GM21390 (cell line): ENCODE results near the gene ABCF1.

Experiments
- ATAC-seq: cut with Tn5 transposase; IDR thresholded peaks from one replicate; pipeline ENCODE4 v1.9.1; 2021; ENCODE audit not compliant: unreplicated experiment

ABCF1 gene

GRCh38 chr6:30556906-30557682, 14.1 kb upstream of the ABCF1 start, which contains the start of gene PRR3:
Gene PRR3, plus strand, starts transcription at chr6:30557295. Its CDS starts 50 bp downstream, at chr6:30557345.
- ATAC-seq = peak; percentile 50

- no peak for ATAC-seq
Observed at GRCh38 chr6:30557683-30557981, 13.6 kb upstream of the ABCF1 start.

- ATAC-seq = no peak
Observed at GRCh38 chr6:30560930-30561329, 10.3 kb upstream of the ABCF1 start.

GRCh38 chr6:30562470-30563425, 8.5 kb upstream of the ABCF1 start:
- no peak for ATAC-seq

GRCh38 chr6:30564114-30564513, 7.1 kb upstream of the ABCF1 start:
- no peak for ATAC-seq

GRCh38 chr6:30565772-30566171, 5.5 kb upstream of the ABCF1 start:
- ATAC-seq = no peak

- no peak for ATAC-seq
Observed at GRCh38 chr6:30568245-30568644, 3.0 kb upstream of the ABCF1 start.

GRCh38 chr6:30570263-30570662, 979 bp upstream of the ABCF1 start:
- no peak for ATAC-seq

GRCh38 chr6:30570740-30571074, 535 bp upstream of the ABCF1 start:
- ATAC-seq = peak; percentile 15

GRCh38 chr6:30571762-30572082, 480 bp downstream of the ABCF1 start:
- ATAC-seq = no peak

- no peak for ATAC-seq
Observed at GRCh38 chr6:30572148-30572547, 906 bp downstream of the ABCF1 start.

GRCh38 chr6:30573113-30573512, 1.9 kb downstream of the ABCF1 start:
- no peak for ATAC-seq

- ATAC-seq = no peak
Observed at GRCh38 chr6:30578051-30578450, 6.8 kb downstream of the ABCF1 start.

- no peak for ATAC-seq
Observed at GRCh38 chr6:30583921-30584320, 12.7 kb downstream of the ABCF1 start.

GRCh38 chr6:30589754-30590358, 18.6 kb downstream of the ABCF1 start:
- no peak for ATAC-seq

- ATAC-seq = no peak
Observed at GRCh38 chr6:30590509-30590908, 19.3 kb downstream of the ABCF1 start.

- no peak for ATAC-seq
Observed at GRCh38 chr6:30591008-30591407, 19.8 kb downstream of the ABCF1 start.

- ATAC-seq = no peak
Observed at GRCh38 chr6:30592287-30592686, 21.0 kb downstream of the ABCF1 start.

- ATAC-seq = peak; percentile 65
Observed at GRCh38 chr6:30597315-30598144, 26.3 kb downstream of the ABCF1 start.

- ATAC-seq = no peak
Observed at GRCh38 chr6:30598912-30599624, 27.8 kb downstream of the ABCF1 start.
